SK-N-SH (cell line): Measurements from ENCODE around the gene BSPRY. TPM values are rescaled to one million over a fixed set of nuclear protein-coding genes. Genes with fewer than 3 reads are reported as not detected.
A peak's percentile ranks its signal among the peaks of the same experiment; 100 is the strongest.

Source experiments
- CTCF ChIA-PET: fragments of 300-600, 350-600 bp; formaldehyde crosslinking; extraction: SDS; loops from one replicate; lab custom pipeline; 2021; lab: Yijun Ruan, JAX
- POLR2A ChIA-PET: fragments of 350-600 bp; sonication (Branson Sonifier 250); formaldehyde crosslinking; extraction: SDS; loops from one replicate; lab custom pipeline; 2020; ENCODE audit warnings: antibody characterized with exemption, inconsistent platforms; lab: Yijun Ruan, JAX
- DNase-seq: peaks from one replicate; pipeline ENCODE4 v3.0.0; 2012
- H2AFZ ChIP-seq: fragments of 200-600 bp; sonication (generic); 2 replicates; pipeline ENCODE4 v1.8.1; 2016; ENCODE audit warnings: antibody characterized with exemption, mild to moderate bottlenecking, low read depth
- H3F3A ChIP-seq: fragments of 200-600 bp; sonication (generic); replicated peaks from 2 replicates; pipeline ENCODE3; 2016; ENCODE audit warnings: antibody characterized with exemption, mild to moderate bottlenecking; ENCODE audit not compliant: insufficient read depth
- H3K27ac ChIP-seq, 2 experiments: fragments of 200-500 bp in 1 of 2; fragments of 200-600 bp in 1 of 2; sonication (Bioruptor generic) in 1 of 2; sonication (generic), shearing (Covaris generic) in 1 of 2; 2 replicates each; pipeline versions ENCODE4 v1.5.1 to v1.6.1; 2014 to 2016; ENCODE audit warnings: low read depth in 2 of 2, inconsistent platforms in 1 of 2, low read length in 1 of 2, mild to moderate bottlenecking in 1 of 2, mixed read lengths in 1 of 2
- H3K27me3 ChIP-seq: fragments of 200-600 bp; sonication (generic), shearing (Covaris generic); 2 replicates; pipeline ENCODE4 v1.6.1; 2016; ENCODE audit warnings: mixed run types; ENCODE audit not compliant: insufficient read depth
- H3K36me3 ChIP-seq, 2 experiments: fragments of 200-500 bp in 1 of 2; fragments of 200-600 bp in 1 of 2; sonication (Bioruptor generic) in 1 of 2; sonication (generic) in 1 of 2; replicated peaks in 1 of 2; 2 replicates each; pipeline versions ENCODE3 to v1.5.1; 2014 to 2016; ENCODE audit warnings: low read length in 1 of 2, mild to moderate bottlenecking in 1 of 2; ENCODE audit not compliant: insufficient read depth in 2 of 2, control insufficient read depth in 1 of 2
- H3K4me1 ChIP-seq, 2 experiments: fragments of 200-500 bp in 1 of 2; fragments of 200-600 bp in 1 of 2; sonication (Bioruptor generic) in 1 of 2; sonication (generic), shearing (Covaris generic) in 1 of 2; 2 replicates each; pipeline versions ENCODE4 v1.5.1 to v1.6.1; 2014 to 2016; ENCODE audit warnings: low read depth in 1 of 2, low read length in 1 of 2, mixed run types in 1 of 2; ENCODE audit not compliant: insufficient read depth in 2 of 2, control insufficient read depth in 1 of 2
- H3K4me2 ChIP-seq: fragments of 200-600 bp; sonication (generic), shearing (Covaris generic); 2 replicates; pipeline ENCODE4 v1.6.1; 2017; ENCODE audit warnings: mixed run types
- H3K4me3 ChIP-seq, 2 experiments: fragments of 200-500 bp in 1 of 2; fragments of 200-600 bp in 1 of 2; sonication (Bioruptor generic) in 1 of 2; sonication (generic), shearing (Covaris generic) in 1 of 2; 2 replicates each; pipeline versions ENCODE4 v1.5.1 to v1.8.1; 2014 to 2016; ENCODE audit warnings: low read depth in 2 of 2, inconsistent platforms in 1 of 2, low read length in 1 of 2, mild to moderate bottlenecking in 1 of 2, mixed read lengths in 1 of 2, moderate library complexity in 1 of 2
- H3K79me2 ChIP-seq: fragments of 200-600 bp; sonication (generic); 2 replicates; pipeline ENCODE4 v1.8.1; 2017; ENCODE audit warnings: mild to moderate bottlenecking; ENCODE audit not compliant: insufficient read depth
- H3K9ac ChIP-seq: fragments of 200-600 bp; sonication (generic); 2 replicates; pipeline ENCODE4 v1.6.1; 2017; ENCODE audit warnings: mixed run types
- H3K9me2 ChIP-seq: fragments of 200-600 bp; sonication (generic); 2 replicates; pipeline ENCODE4 v1.6.1; 2017; ENCODE audit warnings: mixed run types
- H3K9me3 ChIP-seq: fragments of 200-600 bp; sonication (generic); 2 replicates; pipeline ENCODE4 v1.6.1; 2017; ENCODE audit warnings: mixed run types, mild to moderate bottlenecking, moderate library complexity
- H4K20me1 ChIP-seq: fragments of 200-600 bp; sonication (generic); 2 replicates; pipeline ENCODE4 v1.6.1; 2017; ENCODE audit warnings: mild to moderate bottlenecking, mixed run types; ENCODE audit not compliant: insufficient read depth
- CHD2 ChIP-seq: fragments of 150-350 bp; IDR thresholded peaks from 2 replicates; pipeline ENCODE4 v1.6.1; 2018; ENCODE audit warnings: low read length; ENCODE audit not compliant: partially characterized antibody
- FOXJ3 ChIP-seq: sonication (generic); formaldehyde crosslinking; IDR thresholded peaks from 2 replicates; pipeline ENCODE4 v1.5.1; 2020; ENCODE audit warnings: mild to moderate bottlenecking, missing genetic modification reagents
- NRF1 ChIP-seq: IDR thresholded peaks from 2 replicates; pipeline ENCODE4 v1.6.1; 2012; ENCODE audit warnings: low read depth, mild to moderate bottlenecking, low read length
- POLR2AphosphoS5 ChIP-seq: IDR thresholded peaks from 2 replicates; pipeline ENCODE4 v1.6.1; 2012; ENCODE audit warnings: low read depth, low read length
- RFX5 ChIP-seq: IDR thresholded peaks from 2 replicates; pipeline ENCODE4 v1.6.1; 2012; ENCODE audit warnings: mild to moderate bottlenecking, improper control_type of control experiment, low read length
- TAF1 ChIP-seq: IDR thresholded peaks from 2 replicates; pipeline ENCODE4 v1.6.1; 2012; ENCODE audit warnings: low read depth, mild to moderate bottlenecking, low read length, moderate library complexity, borderline replicate concordance
- TCF12 ChIP-seq: IDR thresholded peaks from 2 replicates; pipeline ENCODE4 v1.4.0; 2012
- WGBS: methylation state at CpG from one replicate; pipeline ENCODE4 v1.1.6; 2017; ENCODE audit warnings: low lambda C conversion rate; 5-methylcytosine and 5-hydroxymethylcytosine counted together
- polyA plus RNA-seq, 3 experiments: library from polyadenylated mRNA; depleted of rRNA; stranded (reverse); fragments of >200 nt; gene quantifications; 2 replicates each; pipeline ENCODE4 v1.2.3, GENCODE V29; 2012
- TF ChIP-seq, protein P1 (sequence below): fragments of 150-350 bp; IDR thresholded peaks from 2 replicates; pipeline ENCODE4 v1.6.1; 2016; ENCODE audit warnings: mild to moderate bottlenecking, low read depth, low read length
- TF ChIP-seq, protein P2 (sequence below): IDR thresholded peaks from 2 replicates; pipeline ENCODE4 v1.4.0; 2012; ENCODE audit warnings: low read depth, borderline replicate concordance
- TF ChIP-seq, protein P3 (sequence below): IDR thresholded peaks from 2 replicates; pipeline ENCODE4 v1.4.0; 2012; ENCODE audit warnings: low read depth

BSPRY gene
- polyA plus RNA-seq, 1 of the 3 experiments (the other 2 are of a cell fraction): not detected

DNA sequence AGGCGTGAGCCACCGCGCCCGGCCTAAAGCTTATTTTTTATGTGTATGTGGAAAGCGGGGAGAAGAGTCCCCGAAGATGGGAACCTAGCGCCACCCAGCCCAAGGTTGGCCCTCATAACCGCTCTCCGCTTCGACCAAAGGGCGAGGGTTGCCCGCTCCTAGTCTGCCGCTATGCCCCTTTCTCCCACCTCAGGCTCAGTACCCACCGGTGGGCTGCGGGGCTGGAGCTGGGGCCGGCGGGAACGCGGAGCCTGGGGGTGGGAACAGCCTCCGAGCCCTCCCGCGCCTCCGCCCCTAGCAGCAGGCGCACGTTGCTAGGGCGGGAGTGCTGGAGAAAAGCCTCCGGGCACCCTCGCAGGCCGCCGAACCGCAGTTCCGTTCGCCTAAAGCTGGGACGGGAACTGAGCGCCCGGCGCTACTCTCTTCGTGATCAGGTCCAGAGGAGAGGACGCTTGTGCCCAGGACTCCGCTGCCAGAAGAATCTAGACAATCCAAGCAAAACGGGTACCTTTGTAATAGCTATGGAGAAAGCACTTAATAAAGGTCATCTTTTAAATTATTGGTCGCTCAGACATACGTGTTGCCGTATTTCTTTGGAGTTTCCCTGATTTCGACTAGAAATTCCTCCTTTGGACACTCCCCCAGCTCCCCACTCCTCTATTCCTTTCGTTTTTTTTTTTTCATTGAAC is 9.2 kb upstream of the BSPRY start, which contains the start of gene WDR31 (continued):
- TF ChIP-seq, protein P1, sequence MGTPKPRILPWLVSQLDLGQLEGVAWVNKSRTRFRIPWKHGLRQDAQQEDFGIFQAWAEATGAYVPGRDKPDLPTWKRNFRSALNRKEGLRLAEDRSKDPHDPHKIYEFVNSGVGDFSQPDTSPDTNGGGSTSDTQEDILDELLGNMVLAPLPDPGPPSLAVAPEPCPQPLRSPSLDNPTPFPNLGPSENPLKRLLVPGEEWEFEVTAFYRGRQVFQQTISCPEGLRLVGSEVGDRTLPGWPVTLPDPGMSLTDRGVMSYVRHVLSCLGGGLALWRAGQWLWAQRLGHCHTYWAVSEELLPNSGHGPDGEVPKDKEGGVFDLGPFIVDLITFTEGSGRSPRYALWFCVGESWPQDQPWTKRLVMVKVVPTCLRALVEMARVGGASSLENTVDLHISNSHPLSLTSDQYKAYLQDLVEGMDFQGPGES: no peak
- TF ChIP-seq CHD2 (peak; percentile 83), RFX5 (peak; percentile 52; the same call in 1 of the 2 replicates), NRF1 (no peak), TAF1 (peak; percentile 91)
- TF ChIP-seq, protein P2, sequence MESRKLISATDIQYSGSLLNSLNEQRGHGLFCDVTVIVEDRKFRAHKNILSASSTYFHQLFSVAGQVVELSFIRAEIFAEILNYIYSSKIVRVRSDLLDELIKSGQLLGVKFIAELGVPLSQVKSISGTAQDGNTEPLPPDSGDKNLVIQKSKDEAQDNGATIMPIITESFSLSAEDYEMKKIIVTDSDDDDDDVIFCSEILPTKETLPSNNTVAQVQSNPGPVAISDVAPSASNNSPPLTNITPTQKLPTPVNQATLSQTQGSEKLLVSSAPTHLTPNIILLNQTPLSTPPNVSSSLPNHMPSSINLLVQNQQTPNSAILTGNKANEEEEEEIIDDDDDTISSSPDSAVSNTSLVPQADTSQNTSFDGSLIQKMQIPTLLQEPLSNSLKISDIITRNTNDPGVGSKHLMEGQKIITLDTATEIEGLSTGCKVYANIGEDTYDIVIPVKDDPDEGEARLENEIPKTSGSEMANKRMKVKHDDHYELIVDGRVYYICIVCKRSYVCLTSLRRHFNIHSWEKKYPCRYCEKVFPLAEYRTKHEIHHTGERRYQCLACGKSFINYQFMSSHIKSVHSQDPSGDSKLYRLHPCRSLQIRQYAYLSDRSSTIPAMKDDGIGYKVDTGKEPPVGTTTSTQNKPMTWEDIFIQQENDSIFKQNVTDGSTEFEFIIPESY: 0 out of 2 replicates have a peak, but pooled peaks have one; percentile 38

DNA sequence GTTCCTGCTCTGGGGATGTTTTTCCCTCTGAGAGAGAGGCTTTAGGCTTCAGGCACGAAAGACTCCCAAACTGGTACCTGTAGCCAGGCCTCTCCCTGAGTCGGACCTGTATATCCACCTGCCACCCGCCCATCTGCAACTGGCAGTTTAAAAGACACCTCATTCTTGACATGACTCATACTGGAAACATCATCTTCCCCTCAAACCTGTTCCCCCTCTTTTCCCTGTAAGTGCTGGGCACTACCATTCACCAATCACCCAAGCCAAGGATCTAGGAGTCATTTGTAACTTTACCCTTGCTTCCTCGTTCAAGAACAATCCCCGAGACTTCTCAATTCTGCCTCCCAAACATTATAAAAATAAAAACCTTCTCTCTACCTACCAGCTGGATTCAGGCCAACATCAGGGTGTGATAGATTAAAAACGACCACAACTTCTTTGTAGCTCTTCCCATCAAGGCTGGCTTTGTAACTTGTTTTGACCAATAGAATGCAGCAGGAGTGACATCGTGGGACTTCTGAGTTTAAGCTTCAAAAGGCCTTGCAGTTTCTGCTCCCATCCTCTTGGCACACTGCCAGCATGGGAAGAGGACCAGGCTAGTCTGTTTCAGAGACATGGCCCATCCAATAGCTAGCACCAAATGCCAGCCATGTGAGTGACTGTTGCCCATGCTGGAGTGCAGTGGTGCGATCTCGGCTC is 7.5 kb upstream of the BSPRY start:
- CTCF ChIA-PET: interaction anchor here (1.2 kb wide), 1 partner anchor 65 kb away, joined by 3 read pairs; no protein-coding TSS in a partner anchor
- no peak for TF ChIP-seq FOXJ3 (CRISPR knock-in tag)
- TF ChIP-seq TCF12: no peak
- TF ChIP-seq, protein P3, sequence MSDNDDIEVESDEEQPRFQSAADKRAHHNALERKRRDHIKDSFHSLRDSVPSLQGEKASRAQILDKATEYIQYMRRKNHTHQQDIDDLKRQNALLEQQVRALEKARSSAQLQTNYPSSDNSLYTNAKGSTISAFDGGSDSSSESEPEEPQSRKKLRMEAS: no peak
- no peak for TF ChIP-seq POLR2AphosphoS5
- TF ChIP-seq, all 33 proteins: peak for 0
- H3K4me1 ChIP-seq: peaks cover 0 to 23% of the 10 kb centered on the region in 2 experiments; a peak in 3 of 4 replicates
- H3K9ac ChIP-seq: no peak overlapping the region
- POLR2A ChIA-PET: interaction anchor here (0.8 kb wide), 1 partner anchor 61 kb away, joined by 3 read pairs; no protein-coding TSS in a partner anchor
- H3K79me2 ChIP-seq: peaks cover 4% of the 10 kb centered on the region; the same call in 1 of the 2 replicates
- DNase-seq: peak; percentile 37
- H3F3A ChIP-seq: peaks cover 7% of the 10 kb centered on the region
- H4K20me1 ChIP-seq: no peaks in the 10 kb centered on the region
- H3K36me3 ChIP-seq: no peaks in the 10 kb centered on the region
- WGBS: 80% methylated on average over 9 of the region's 9 CpGs
- H3K27ac ChIP-seq: no peak overlapping the region
- no peak overlapping the region for H2AFZ ChIP-seq
- no peaks in the 10 kb centered on the region for H3K9me2 ChIP-seq
- no peak overlapping the region for H3K4me2 ChIP-seq
- H3K4me3 ChIP-seq: no peak overlapping the region
- no peaks in the 10 kb centered on the region for H3K9me3 ChIP-seq
- H3K27me3 ChIP-seq: no peaks in the 10 kb centered on the region
